Body of pancreas (tissue), 4 donors: Measurements from ENCODE around the gene C17orf113.

ENCODE experiments used
- CTCF ChIP-seq, 7 experiments: fragments of 450-650 bp in 4 of 7; fragments of 200-600 bp in 3 of 7; sonication (generic) in 3 of 7; IDR thresholded peaks; one replicate each; pipeline ENCODE4 v1.5.1; 2016 to 2019; ENCODE audit warnings: antibody characterized with exemption in 7 of 7
- POLR2A ChIP-seq, 3 donors: fragments of 450-650 bp; IDR thresholded peaks; one replicate each; pipeline ENCODE4 v1.6.1; 2016; ENCODE audit warnings: antibody characterized with exemption in 3 of 3, mild to moderate bottlenecking in 2 of 3

DNA sequence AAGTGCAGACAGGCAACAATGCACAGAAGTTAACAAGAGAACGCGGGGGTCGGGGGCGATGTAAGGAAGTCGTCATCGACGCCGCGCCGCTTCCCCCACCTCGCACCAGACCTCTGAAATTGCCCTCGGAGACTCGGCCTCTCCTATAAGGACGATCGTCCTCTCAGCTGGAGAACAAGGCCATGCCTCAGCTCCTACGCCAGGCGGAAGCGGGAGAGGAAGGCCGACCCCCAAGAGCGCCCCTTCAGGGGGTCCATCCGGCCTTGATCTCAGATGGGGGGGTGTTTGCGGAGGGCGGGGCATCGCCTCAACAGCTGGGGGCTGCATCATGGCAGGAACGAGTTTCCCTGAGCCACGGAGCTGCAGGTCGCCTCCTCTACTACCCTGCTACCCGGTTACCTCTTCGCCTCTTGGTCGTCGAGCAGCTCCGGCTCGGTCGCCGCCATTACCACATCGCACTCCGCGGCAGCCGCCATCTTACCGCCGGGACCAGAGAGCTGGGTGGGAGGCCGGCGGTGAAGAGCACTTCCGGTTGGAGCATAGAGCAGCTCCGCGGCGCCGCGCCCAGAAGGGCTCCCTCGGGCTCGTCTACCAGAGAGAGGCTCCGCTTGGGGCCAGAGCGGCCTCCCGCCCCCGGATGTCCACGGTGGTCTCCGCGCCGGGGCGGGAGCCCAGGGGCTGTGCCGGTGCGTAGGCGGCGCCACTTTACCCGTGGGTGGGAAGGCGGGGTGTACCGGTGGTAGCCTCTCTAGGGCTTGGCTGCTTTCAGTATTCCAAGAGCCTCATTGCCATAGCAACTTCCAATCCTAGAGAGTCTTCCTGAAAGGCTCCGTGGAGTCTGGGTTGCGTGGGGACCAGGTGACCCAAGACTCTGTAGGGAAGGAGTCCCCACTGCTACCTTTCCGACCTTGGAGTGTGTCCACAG, 33.2 kb downstream of the C17orf113 start, which contains the start of gene DNAJC7:
- peak in 3 of 7 experiments; percentile 0 to 32 (median 3) for TF ChIP-seq CTCF (IDR thresholded peaks at IDR 0.05)
- TF ChIP-seq POLR2A (IDR thresholded peaks at IDR 0.05), result peak; percentile 59 to 85 (median 75)
